K562 (cell line): ENCODE measurements around the gene GINS2. TPM values are rescaled to one million over a fixed set of nuclear protein-coding genes. Genes with fewer than 3 reads are reported as not detected.
A peak's percentile ranks its signal among the peaks of the same experiment; 100 is the strongest.

Experiments
- ATAC-seq: fragments of 200-7000 bp; cut with Tn5 transposase; 3 replicates; pipeline ENCODE4 v1.9.1; 2020; ENCODE audit warnings: moderate library complexity
- BruUV-seq: library from RNA; stranded (reverse); fragments of 400-500 nt; replicated peaks from 2 replicates; lab custom pipeline; 2021; lab: Mats Ljungman, UMichigan
- CTCF ChIA-PET: fragments of 300-600 bp; formaldehyde crosslinking; extraction: SDS; loops from one replicate; lab custom pipeline; 2021; ENCODE audit warnings: low intra/inter-chr PET ratio; lab: Yijun Ruan, JAX
- POLR2A ChIA-PET: fragments of 300-600, 350-650 bp; sonication (Branson Sonifier 250); formaldehyde crosslinking; extraction: SDS; loops from one replicate; lab custom pipeline; 2021; ENCODE audit warnings: antibody characterized with exemption, inconsistent platforms; lab: Yijun Ruan, JAX
- DNase-seq, 4 experiments: peaks; one replicate each; pipeline versions ENCODE4 v3.0.0 to v3.0.0-alpha.2; 2011 to 2018; ENCODE audit warnings: low spot score in 3 of 4, mixed read lengths in 3 of 4; ENCODE audit errors: extremely low read depth in 1 of 4
- FAIRE-seq: peaks from 2 replicates; lab custom pipeline; 2011; peaks lifted over from hg19 to GRCh38; lab: Jason Lieb, UNC
- H2AFZ ChIP-seq: 2 replicates; pipeline ENCODE4 v1.6.0; 2011; ENCODE audit warnings: low read depth, low read length, control low read depth, inconsistent platforms
- H3K27ac ChIP-seq: fragments of 200-600 bp; 3 replicates; pipeline ENCODE4 v1.8.0; 2011; ENCODE audit warnings: low read depth, mild to moderate bottlenecking, control low read depth, inconsistent platforms, low read length, moderate library complexity, mixed read lengths; ENCODE audit errors: extremely low read depth
- H3K27me3 ChIP-seq, 2 experiments: fragments of 300-600 bp in 1 of 2; 2 replicates in 1 of 2; 3 replicates in 1 of 2; pipeline versions ENCODE4 v1.6.0 to v1.8.0; 2011; ENCODE audit warnings: inconsistent platforms in 2 of 2, low read length in 2 of 2, mild to moderate bottlenecking in 1 of 2, mixed read lengths in 1 of 2, moderate library complexity in 1 of 2; ENCODE audit not compliant: control insufficient read depth in 2 of 2, insufficient read depth in 2 of 2
- H3K36me3 ChIP-seq: fragments of 300-600 bp; 3 replicates; pipeline ENCODE4 v1.8.0; 2011; ENCODE audit warnings: mild to moderate bottlenecking, low read length, inconsistent platforms; ENCODE audit not compliant: control insufficient read depth, insufficient read depth
- H3K4me1 ChIP-seq, 2 experiments: fragments of 200-600 bp in 1 of 2; replicated peaks in 1 of 2; 2 replicates in 1 of 2; 3 replicates in 1 of 2; pipeline versions ENCODE4 v1.5.1 to v1.8.0; 2011; ENCODE audit warnings: inconsistent platforms in 2 of 2, low read length in 2 of 2, mild to moderate bottlenecking in 1 of 2, mixed read lengths in 1 of 2, moderate library complexity in 1 of 2; ENCODE audit not compliant: control insufficient read depth in 2 of 2, insufficient read depth in 2 of 2
- H3K4me2 ChIP-seq: 2 replicates; pipeline ENCODE4 v1.6.1; 2011; ENCODE audit warnings: low read length, control low read depth, inconsistent platforms, mixed read lengths; ENCODE audit not compliant: insufficient read depth
- H3K4me3 ChIP-seq: fragments of 200-600 bp; sonication (generic), shearing (Covaris generic); 2 replicates; pipeline ENCODE4 v1.5.1; 2016; ENCODE audit warnings: control low read depth, inconsistent platforms
- H3K79me2 ChIP-seq: fragments of 200-600 bp; 3 replicates; pipeline ENCODE4 v1.8.0; 2011; ENCODE audit warnings: low read length, inconsistent platforms; ENCODE audit not compliant: control insufficient read depth, insufficient read depth
- H3K9ac ChIP-seq, 2 experiments: 2 replicates each; pipeline versions ENCODE4 v1.6.0 to v1.6.1; 2011; ENCODE audit warnings: low read depth in 2 of 2, low read length in 2 of 2, control low read depth in 1 of 2, inconsistent platforms in 1 of 2, mild to moderate bottlenecking in 1 of 2, mixed read lengths in 1 of 2; ENCODE audit not compliant: insufficient read depth in 1 of 2
- H3K9me1 ChIP-seq: one replicate; pipeline ENCODE4 v1.6.0; 2011; ENCODE audit warnings: inconsistent platforms, mild to moderate bottlenecking, low read length, moderate library complexity; ENCODE audit not compliant: control insufficient read depth, insufficient read depth
- H3K9me3 ChIP-seq: replicated peaks from 2 replicates; pipeline ENCODE4 v1.5.1; 2011; ENCODE audit warnings: low read depth, low read length, inconsistent platforms; ENCODE audit not compliant: control insufficient read depth, insufficient read depth
- H4K20me1 ChIP-seq: replicated peaks from 2 replicates; pipeline ENCODE4 v1.6.1; 2011; ENCODE audit warnings: low read length, inconsistent platforms, mixed read lengths; ENCODE audit not compliant: control insufficient read depth, insufficient read depth
- DNMT1 ChIP-seq: fragments of 450-650 bp; IDR thresholded peaks from 2 replicates; pipeline ENCODE4 v1.6.1; 2016; ENCODE audit warnings: antibody characterized with exemption, mild to moderate bottlenecking
- E2F3 ChIP-seq: fragments of 250-450 bp; sonication (Bioruptor Pico); IDR thresholded peaks from 2 replicates; pipeline ENCODE4 v1.4.0; 2020; ENCODE audit warnings: mild to moderate bottlenecking
- MCM3 ChIP-seq: fragments of 450-650 bp; IDR thresholded peaks from 2 replicates; pipeline ENCODE4 v1.6.1; 2016
- POLR2G ChIP-seq: fragments of 200-400 bp; formaldehyde crosslinking; IDR thresholded peaks from 2 replicates; pipeline ENCODE4 v1.6.1; 2017; ENCODE audit warnings: low read depth, mild to moderate bottlenecking, antibody characterized with exemption, low read length, moderate library complexity
- RBM22 ChIP-seq: fragments of 200-400 bp; formaldehyde crosslinking; IDR thresholded peaks from 2 replicates; pipeline ENCODE4 v1.6.1; 2018; ENCODE audit warnings: low read length, low read depth; ENCODE audit not compliant: poor library complexity, severe bottlenecking
- ZBTB17 ChIP-seq: fragments of 450-650 bp; formaldehyde crosslinking; IDR thresholded peaks from 2 replicates; pipeline ENCODE4 v1.4.0; 2020; ENCODE audit warnings: mild to moderate bottlenecking
- ZNF140 ChIP-seq: fragments of 250-450 bp; sonication (Bioruptor Pico); IDR thresholded peaks from 2 replicates; pipeline ENCODE4 v1.8.0; 2021; ENCODE audit warnings: moderate library complexity, mild to moderate bottlenecking, inconsistent platforms
- ZNF780A ChIP-seq: fragments of 250-450 bp; sonication (Bioruptor Pico); IDR thresholded peaks from 2 replicates; pipeline ENCODE4 v1.5.0; 2021; ENCODE audit warnings: mild to moderate bottlenecking
- WGBS: fragments of 100-300 bp; shearing (Covaris generic); methylation state at CpG from one replicate; pipeline ENCODE4 v1.1.6; 2016; ENCODE audit warnings: low coverage, mixed read lengths; ENCODE audit not compliant: insufficient coverage; ENCODE audit errors: missing lambda C conversion rate; 5-methylcytosine and 5-hydroxymethylcytosine counted together
- in situ Hi-C: fragments of 300-500 bp; cut with MboI; formaldehyde crosslinking; loops from 4 replicates; pipeline ENCODE4 v1.15.0; 2018; ENCODE audit warnings: inconsistent platforms, mixed read lengths
- intact Hi-C: fragments of 100-400 bp; cut with micrococcal nuclease; formaldehyde crosslinking; loops from 2 replicates; pipeline ENCODE4 v1.14.2; 2022
- polyA plus RNA-seq, 8 experiments: library from polyadenylated mRNA; depleted of rRNA in 4 of 8; stranded (reverse) in 5 of 8; unstranded in 3 of 8; fragments of >200 nt; fragmentation: Nextera tagmentation in 2 of 8; fragmentation: Illumina TruSeq in 1 of 8; extraction: Ambion mirVana in 2 of 8; extraction: Trizol in 1 of 8; gene quantifications; 2 replicates each; pipeline versions ENCODE4 v1.2.1 to v1.2.3, GENCODE V29; 2011 to 2014; ENCODE audit warnings: inconsistent platforms in 1 of 8, missing spikeins in 1 of 8
- total RNA-seq, 7 experiments: library from RNA; depleted of rRNA in 6 of 7; stranded (reverse); fragments of >200 nt in 6 of 7; fragmentation: Illumina TruSeq in 2 of 7; extraction: Trizol in 2 of 7; gene quantifications; 2 replicates each; pipeline versions ENCODE4 v1.2.1 to v1.2.3, GENCODE V29; 2011 to 2021; ENCODE audit warnings: low replicate concordance in 1 of 7
- TF ChIP-seq, protein P1 (sequence below): fragments of 250-450 bp; sonication (Bioruptor Pico); IDR thresholded peaks from 2 replicates; pipeline ENCODE4 v1.5.0; 2020; ENCODE audit warnings: mild to moderate bottlenecking

Gene GINS2
- total and polyA plus RNA-seq, 9 of the 15 experiments (the other 6 are each of a cell fraction or from before 2014, with no cell fraction given): 40.4 to 76.2 (median 44.6) TPM

DNA sequence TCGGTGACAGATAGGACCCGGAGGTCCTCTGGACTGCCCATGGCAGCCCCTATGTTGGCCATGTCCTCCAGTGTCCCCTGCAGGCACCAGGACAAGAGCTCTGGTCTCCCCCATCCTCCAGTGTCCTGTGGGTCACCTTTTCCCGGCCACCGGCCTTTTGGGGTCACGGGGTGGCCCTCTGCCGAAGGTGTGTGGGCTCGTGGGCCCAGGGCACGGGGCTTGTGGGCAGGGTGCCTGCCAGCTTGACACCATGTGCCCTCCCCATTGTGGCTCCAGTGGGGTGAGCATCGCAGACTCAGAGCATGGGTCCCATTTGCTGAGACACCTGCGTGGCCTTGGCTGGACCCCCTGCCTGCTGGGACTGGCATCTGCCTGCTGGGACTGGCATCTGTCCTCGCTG is 57.5 kb downstream of the GINS2 start:
- Histone ChIP-seq H3K36me3 (peaks cover 97% of the 10 kb centered on the region; the same call in 2 of the 3 replicates), H3K4me2 (no peak overlapping the region), H3K9me1 (peaks cover 11% of the 10 kb centered on the region), H3K27ac (no peak overlapping the region; the same call in 2 of the 3 replicates), H3K9me3 (peaks cover 5% of the 10 kb centered on the region; the same call in 1 of the 2 replicates), H4K20me1 (peaks cover 75% of the 10 kb centered on the region), H3K4me3 (no peak overlapping the region), H3K27me3 (no peaks in the 10 kb centered on the region), H3K79me2 (peaks cover 99% of the 10 kb centered on the region), H3K4me1 (peaks cover 4 to 77% of the 10 kb centered on the region in 2 experiments; a peak in 2 of 5 replicates), H2AFZ (no peak overlapping the region), H3K9ac (peak overlapping the region in 1 of 2 experiments; percentile 26; a peak in 1 of 4 replicates)
- ChIA-PET POLR2A (interaction anchor here (1.2 kb wide), 1 partner anchor 14 kb away, joined by 4 read pairs; no protein-coding TSS in a partner anchor), CTCF (no interaction called here)
- no peak for FAIRE-seq
- no peak for ATAC-seq
- intact Hi-C loops: no loop called here
- TF ChIP-seq MCM3 (no peak), POLR2G (peak; percentile 45; the same call in 1 of the 2 replicates), E2F3 (CRISPR knock-in tag) (no peak), DNMT1 (no peak), ZNF140 (CRISPR knock-in tag) (no peak), RBM22 (peak; percentile 32), ZNF780A (CRISPR knock-in tag) (no peak), ZBTB17 (CRISPR knock-in tag) (no peak)
- TF ChIP-seq, protein P1, sequence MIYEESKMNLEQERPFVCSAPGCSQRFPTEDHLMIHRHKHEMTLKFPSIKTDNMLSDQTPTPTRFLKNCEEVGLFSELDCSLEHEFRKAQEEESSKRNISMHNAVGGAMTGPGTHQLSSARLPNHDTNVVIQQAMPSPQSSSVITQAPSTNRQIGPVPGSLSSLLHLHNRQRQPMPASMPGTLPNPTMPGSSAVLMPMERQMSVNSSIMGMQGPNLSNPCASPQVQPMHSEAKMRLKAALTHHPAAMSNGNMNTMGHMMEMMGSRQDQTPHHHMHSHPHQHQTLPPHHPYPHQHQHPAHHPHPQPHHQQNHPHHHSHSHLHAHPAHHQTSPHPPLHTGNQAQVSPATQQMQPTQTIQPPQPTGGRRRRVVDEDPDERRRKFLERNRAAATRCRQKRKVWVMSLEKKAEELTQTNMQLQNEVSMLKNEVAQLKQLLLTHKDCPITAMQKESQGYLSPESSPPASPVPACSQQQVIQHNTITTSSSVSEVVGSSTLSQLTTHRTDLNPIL: no peak
- no TSS peak for BruUV-seq
- DNase-seq: no peak
- 88% methylated on average over 11 of the region's 11 CpGs for WGBS
- in situ Hi-C loops: no loop called here
